GM18868 (cell line): ENCODE data around the gene CTRB2.
"Not testable (repeated sequence)": the region's sequence is repeated elsewhere in the genome, so short reads cannot be mapped to it uniquely, and the experiment has no call there.

Experiments
- ATAC-seq: cut with Tn5 transposase; IDR thresholded peaks from one replicate; pipeline ENCODE4 v1.9.1; 2021; ENCODE audit warnings: mild to moderate bottlenecking, moderate library complexity; ENCODE audit not compliant: unreplicated experiment

The CTRB2 gene

GRCh38 chr16:75207831-75208230, 870 bp upstream of the CTRB2 start:
- no peak for ATAC-seq

GRCh38 chr16:75205961-75206748, 806 bp downstream of the CTRB2 start:
- ATAC-seq = peak; percentile 21

- ATAC-seq = not testable (repeated sequence)
Observed at GRCh38 chr16:75205438-75205837, 1.5 kb downstream of the CTRB2 start.

GRCh38 chr16:75204905-75205304, 2.1 kb downstream of the CTRB2 start:
- not testable (repeated sequence) for ATAC-seq

- ATAC-seq = no peak
Observed at GRCh38 chr16:75204410-75204758, 2.6 kb downstream of the CTRB2 start.

- no peak for ATAC-seq
Observed at GRCh38 chr16:75203667-75204409, 3.1 kb downstream of the CTRB2 start.

GRCh38 chr16:75203096-75203495, 3.9 kb downstream of the CTRB2 start:
- no peak for ATAC-seq

- ATAC-seq = no peak
Observed at GRCh38 chr16:75202069-75202590, 4.8 kb downstream of the CTRB2 start.

- no peak for ATAC-seq
Observed at GRCh38 chr16:75198135-75198600, 8.8 kb downstream of the CTRB2 start.

- no peak for ATAC-seq
Observed at GRCh38 chr16:75197522-75198134, 9.3 kb downstream of the CTRB2 start.

- no peak for ATAC-seq
Observed at GRCh38 chr16:75196836-75197235, 10.1 kb downstream of the CTRB2 start.

GRCh38 chr16:75195811-75196790, 10.9 kb downstream of the CTRB2 start:
- no peak for ATAC-seq

- no peak for ATAC-seq
Observed at GRCh38 chr16:75193730-75194444, 13.1 kb downstream of the CTRB2 start.

- no peak for ATAC-seq
Observed at GRCh38 chr16:75193265-75193650, 13.7 kb downstream of the CTRB2 start.

- no peak for ATAC-seq
Observed at GRCh38 chr16:75192606-75193264, 14.2 kb downstream of the CTRB2 start.

- no peak for ATAC-seq
Observed at GRCh38 chr16:75189638-75190245, 17.2 kb downstream of the CTRB2 start.

GRCh38 chr16:75188832-75189477, 18.0 kb downstream of the CTRB2 start:
- no peak for ATAC-seq

GRCh38 chr16:75181630-75182029, 25.3 kb downstream of the CTRB2 start:
- no peak for ATAC-seq
